H1 (cell line): ENCODE measurements around the gene ALDH3B1.

Experiments
- JUN ChIP-seq: IDR thresholded peaks from 2 replicates; pipeline ENCODE4 v1.6.1; 2011; ENCODE audit warnings: low read depth, mild to moderate bottlenecking, improper control_type of control experiment, low read length
- NRF1 ChIP-seq: IDR thresholded peaks from 2 replicates; pipeline ENCODE4 v1.6.1; 2011; ENCODE audit warnings: mild to moderate bottlenecking, low read depth, low read length, improper control_type of control experiment
- POLR2AphosphoS5 ChIP-seq: IDR thresholded peaks from 2 replicates; pipeline ENCODE4 v1.6.1; 2011; ENCODE audit warnings: low read depth, low read length
- SP2 ChIP-seq: IDR thresholded peaks from 2 replicates; pipeline ENCODE4 v1.6.1; 2012; ENCODE audit warnings: mild to moderate bottlenecking, low read length, inconsistent platforms
- TF ChIP-seq, protein P1 (sequence below), 3 experiments: IDR thresholded peaks; 1 replicate in 2 of 3; 2 replicates in 1 of 3; pipeline versions ENCODE4 v1.5.1 to v1.6.1; 2011; ENCODE audit warnings: low read length in 3 of 3, mild to moderate bottlenecking in 3 of 3, inconsistent platforms in 2 of 3, low read depth in 1 of 3, moderate library complexity in 1 of 3; ENCODE audit not compliant: insufficient read depth in 1 of 3; ENCODE audit errors: control extremely low read depth in 1 of 3

DNA sequence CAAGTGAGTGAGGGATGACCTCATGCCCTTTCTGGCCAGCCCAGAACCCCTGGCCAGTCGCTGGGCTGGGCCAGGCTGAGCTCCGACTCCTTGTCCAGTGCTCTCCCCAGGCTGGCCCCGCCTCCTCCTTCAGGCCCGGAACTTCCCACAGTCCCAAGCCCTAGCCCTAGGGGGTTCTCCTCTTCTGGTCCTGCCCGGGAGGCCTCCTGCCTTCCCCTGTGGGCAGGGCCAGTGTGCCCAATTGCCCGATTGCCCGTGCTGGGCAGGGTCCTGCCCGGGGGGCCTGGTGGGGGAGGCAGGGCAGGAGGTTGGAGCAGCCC lies 32.9 kb downstream of the ALDH3B1 start:
- no peak for TF ChIP-seq NRF1
- no peak for TF ChIP-seq SP2
- TF ChIP-seq JUN, result no peak
- TF ChIP-seq POLR2AphosphoS5, result no peak
- TF ChIP-seq, protein P1, sequence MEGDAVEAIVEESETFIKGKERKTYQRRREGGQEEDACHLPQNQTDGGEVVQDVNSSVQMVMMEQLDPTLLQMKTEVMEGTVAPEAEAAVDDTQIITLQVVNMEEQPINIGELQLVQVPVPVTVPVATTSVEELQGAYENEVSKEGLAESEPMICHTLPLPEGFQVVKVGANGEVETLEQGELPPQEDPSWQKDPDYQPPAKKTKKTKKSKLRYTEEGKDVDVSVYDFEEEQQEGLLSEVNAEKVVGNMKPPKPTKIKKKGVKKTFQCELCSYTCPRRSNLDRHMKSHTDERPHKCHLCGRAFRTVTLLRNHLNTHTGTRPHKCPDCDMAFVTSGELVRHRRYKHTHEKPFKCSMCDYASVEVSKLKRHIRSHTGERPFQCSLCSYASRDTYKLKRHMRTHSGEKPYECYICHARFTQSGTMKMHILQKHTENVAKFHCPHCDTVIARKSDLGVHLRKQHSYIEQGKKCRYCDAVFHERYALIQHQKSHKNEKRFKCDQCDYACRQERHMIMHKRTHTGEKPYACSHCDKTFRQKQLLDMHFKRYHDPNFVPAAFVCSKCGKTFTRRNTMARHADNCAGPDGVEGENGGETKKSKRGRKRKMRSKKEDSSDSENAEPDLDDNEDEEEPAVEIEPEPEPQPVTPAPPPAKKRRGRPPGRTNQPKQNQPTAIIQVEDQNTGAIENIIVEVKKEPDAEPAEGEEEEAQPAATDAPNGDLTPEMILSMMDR (IDR thresholded peaks at IDR 0.05; ENCODE audit: control extremely low read depth in 1 of 3, insufficient read depth in 1 of 3, low read depth in 1 of 3, low read length in 3 of 3), result no peak
